Fibroblast of villous mesenchyme (primary cell): ENCODE measurements around the gene SLC12A2. TPM values are rescaled to one million over a fixed set of nuclear protein-coding genes. Genes with fewer than 3 reads are reported as not detected.

Experiments
- DNase-seq: peaks from one replicate; pipeline ENCODE4 v3.0.0-alpha.2; 2010; ENCODE audit warnings: low read depth
- H3K4me3 ChIP-seq: 2 replicates; pipeline ENCODE4 v1.5.1; 2011; ENCODE audit warnings: low read depth, mild to moderate bottlenecking, low read length
- total RNA-seq: library from RNA; depleted of rRNA; stranded (reverse); fragments of >200 nt; gene quantifications from 2 replicates; pipeline ENCODE4 v1.2.3, GENCODE V29; 2012
- TF ChIP-seq, protein P1 (sequence below): IDR thresholded peaks from 2 replicates; pipeline ENCODE4 v1.5.1; 2012; ENCODE audit warnings: low read depth, mild to moderate bottlenecking, low read length; ENCODE audit not compliant: insufficient read depth

SLC12A2 gene
- total RNA-seq, 1 donor = 37.1 TPM

DNA sequence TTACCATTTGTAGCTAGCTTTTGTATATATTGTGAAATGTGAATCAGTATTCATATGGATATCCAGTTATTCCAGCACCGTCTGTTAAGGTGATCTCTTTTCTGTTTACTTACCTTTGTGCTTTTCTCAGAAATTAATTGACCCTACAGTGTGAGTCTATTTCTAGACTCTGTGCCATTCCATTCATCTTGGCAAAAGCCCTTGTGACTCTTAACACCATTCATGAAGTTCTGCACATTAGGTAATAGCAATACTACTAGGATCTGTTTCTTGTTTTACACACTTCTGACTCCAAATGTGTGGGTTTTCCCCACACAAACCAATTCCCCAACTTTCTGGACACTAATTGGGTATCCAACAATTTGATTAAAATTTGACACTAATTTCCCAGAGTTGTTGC is 40.4 kb downstream of the SLC12A2 start:
- DNase-seq = no peak
- TF ChIP-seq, protein P1, sequence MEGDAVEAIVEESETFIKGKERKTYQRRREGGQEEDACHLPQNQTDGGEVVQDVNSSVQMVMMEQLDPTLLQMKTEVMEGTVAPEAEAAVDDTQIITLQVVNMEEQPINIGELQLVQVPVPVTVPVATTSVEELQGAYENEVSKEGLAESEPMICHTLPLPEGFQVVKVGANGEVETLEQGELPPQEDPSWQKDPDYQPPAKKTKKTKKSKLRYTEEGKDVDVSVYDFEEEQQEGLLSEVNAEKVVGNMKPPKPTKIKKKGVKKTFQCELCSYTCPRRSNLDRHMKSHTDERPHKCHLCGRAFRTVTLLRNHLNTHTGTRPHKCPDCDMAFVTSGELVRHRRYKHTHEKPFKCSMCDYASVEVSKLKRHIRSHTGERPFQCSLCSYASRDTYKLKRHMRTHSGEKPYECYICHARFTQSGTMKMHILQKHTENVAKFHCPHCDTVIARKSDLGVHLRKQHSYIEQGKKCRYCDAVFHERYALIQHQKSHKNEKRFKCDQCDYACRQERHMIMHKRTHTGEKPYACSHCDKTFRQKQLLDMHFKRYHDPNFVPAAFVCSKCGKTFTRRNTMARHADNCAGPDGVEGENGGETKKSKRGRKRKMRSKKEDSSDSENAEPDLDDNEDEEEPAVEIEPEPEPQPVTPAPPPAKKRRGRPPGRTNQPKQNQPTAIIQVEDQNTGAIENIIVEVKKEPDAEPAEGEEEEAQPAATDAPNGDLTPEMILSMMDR = no peak
- H3K4me3 ChIP-seq = no peak overlapping the region

DNA sequence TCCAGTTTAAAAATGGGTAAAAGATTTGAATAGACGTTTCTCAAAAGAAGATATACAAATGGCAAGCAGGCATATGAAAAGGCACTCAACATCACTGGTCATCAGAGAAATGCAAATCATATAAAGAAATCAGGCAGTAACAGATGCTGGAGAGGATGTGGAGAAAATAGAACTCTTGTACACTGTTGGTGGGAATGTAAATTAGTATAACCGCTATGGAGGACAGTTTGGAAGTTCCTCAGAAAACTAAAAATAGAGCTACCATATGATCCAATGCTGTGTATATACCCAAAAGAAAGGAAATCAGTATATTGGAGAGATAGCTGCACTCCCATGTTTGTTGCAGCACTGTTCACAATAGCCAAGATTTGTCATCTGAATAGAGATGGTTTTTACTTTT is 42.7 kb downstream of the SLC12A2 start:
- DNase-seq = no peak
- TF ChIP-seq, protein P1 = no peak
- no peak overlapping the region for H3K4me3 ChIP-seq

DNA sequence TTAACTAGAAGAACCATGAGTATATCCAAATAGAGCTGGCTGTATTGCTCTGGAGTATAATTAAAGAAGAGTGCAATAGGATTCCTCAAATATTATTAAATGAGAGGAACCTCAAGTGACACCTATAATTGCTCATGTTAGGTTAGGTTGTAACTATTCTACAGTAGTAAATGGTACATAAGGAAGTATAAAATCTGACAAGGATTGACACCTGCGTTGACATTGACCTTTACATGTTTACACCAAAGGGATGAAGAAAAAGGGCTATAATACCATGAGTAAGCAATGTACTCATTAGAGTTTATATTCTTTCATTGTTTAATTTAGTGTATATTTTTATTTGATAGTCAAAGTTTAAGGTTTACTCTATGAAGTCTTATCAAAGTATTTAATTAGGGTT is 48.9 kb downstream of the SLC12A2 start:
- H3K4me3 ChIP-seq = no peak overlapping the region
- no peak for DNase-seq
- TF ChIP-seq, protein P1 = no peak

DNA sequence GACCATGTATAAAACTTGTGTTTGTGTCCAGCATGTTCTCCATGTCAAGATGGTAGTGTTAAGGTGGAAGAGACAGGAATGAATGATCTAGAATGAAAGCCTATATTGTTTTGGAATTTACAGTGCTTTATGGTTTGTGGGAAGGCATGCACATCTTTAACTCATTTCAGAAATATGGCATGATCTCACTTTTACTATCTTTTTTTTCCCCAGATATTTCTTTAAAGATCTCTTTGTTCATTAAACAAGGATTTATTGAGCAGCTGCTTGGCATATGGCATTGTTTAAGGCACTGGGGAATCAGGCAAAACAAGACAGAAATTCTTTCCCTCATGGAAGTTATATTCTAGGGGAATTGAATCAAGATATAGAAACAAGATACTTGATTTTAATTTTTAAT is 51.7 kb downstream of the SLC12A2 start:
- no peak overlapping the region for H3K4me3 ChIP-seq
- DNase-seq = no peak
- TF ChIP-seq, protein P1 = no peak

DNA sequence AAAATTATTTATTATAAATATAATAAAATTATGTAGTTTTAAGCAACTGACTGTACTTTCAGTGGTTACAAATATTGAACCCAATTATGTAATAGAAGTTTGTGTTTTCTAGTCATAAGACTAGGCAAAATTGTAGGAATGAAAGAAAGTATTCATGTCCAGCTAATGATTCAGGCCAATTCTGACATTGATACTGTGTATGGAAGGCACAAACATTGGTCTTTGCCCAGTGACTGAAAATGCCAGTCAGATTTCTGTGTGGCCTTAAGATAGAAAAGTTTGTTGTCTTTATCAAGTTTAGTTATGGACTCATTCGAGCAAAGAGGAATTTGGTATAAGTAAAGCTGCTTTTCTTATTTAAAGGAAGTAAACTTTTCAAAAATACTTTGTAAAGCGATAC is 60.3 kb downstream of the SLC12A2 start:
- no peak overlapping the region for H3K4me3 ChIP-seq
- no peak for DNase-seq
- TF ChIP-seq, protein P1 = no peak

DNA sequence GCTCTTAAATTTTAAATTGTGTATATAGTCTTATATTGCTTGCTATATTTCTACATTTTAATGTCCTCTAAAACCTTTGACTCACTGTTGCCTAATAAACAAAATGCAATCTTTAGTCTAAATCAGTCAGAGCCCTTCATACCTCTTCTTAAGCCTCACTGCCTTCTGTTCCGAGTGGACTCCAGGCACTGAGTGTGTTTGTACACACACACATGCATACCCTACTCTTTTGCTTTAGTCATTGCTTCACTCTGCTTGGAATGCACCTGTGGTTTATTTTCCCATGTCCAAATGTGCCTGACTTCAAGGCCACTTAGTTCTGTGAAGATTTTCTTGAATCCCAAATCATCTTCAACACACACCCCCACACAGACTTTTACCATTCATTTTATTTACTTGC is 60.9 kb downstream of the SLC12A2 start:
- peak; percentile 33 for DNase-seq
- TF ChIP-seq, protein P1 = no peak

DNA sequence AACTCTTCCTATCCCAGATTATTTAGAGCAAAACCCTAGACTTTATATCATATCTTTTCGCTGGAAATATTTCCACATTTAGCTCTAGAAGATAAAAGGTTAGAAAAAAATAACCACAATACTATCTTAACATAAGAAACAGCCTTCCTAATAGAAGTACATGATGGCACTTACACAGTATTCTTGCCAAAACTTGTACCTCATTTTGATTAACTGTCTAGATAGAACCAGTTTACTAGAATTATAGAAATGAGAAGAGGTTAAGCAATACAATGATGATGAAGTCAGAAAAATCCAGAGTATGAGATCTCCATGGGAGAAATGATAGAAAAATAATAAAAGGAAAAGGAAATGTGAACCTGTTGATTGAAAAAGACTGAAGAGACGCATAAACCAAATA is 63.1 kb downstream of the SLC12A2 start:
- TF ChIP-seq, protein P1 = no peak
- no peak for DNase-seq
- H3K4me3 ChIP-seq = no peak overlapping the region

More for the DNA sequence above, 60.9 kb downstream of the SLC12A2 start:
- H3K4me3 ChIP-seq = no peak overlapping the region
